BJ (cell line): ENCODE results near the gene WIPF3. TPM values are rescaled to one million over a fixed set of nuclear protein-coding genes. Genes with fewer than 3 reads are reported as not detected.

Experiments used
- CTCF ChIA-PET: fragments of 350-600 bp; formaldehyde crosslinking; extraction: SDS; loops from one replicate; lab custom pipeline; 2021; ENCODE audit warnings: antibody characterized with exemption, inconsistent platforms; lab: Yijun Ruan, JAX
- POLR2A ChIA-PET: fragments of 300-600 bp; sonication (Branson Sonifier 250); formaldehyde crosslinking; extraction: SDS; loops from one replicate; lab custom pipeline; 2021; ENCODE audit warnings: antibody characterized with exemption; lab: Charles Lee
- DNase-seq: peaks from one replicate; pipeline ENCODE4 v3.0.0-alpha.2; 2011; ENCODE audit warnings: low read depth
- H3K27me3 ChIP-seq: 2 replicates; pipeline ENCODE4 v1.6.0; 2011; ENCODE audit warnings: low read length; ENCODE audit not compliant: control insufficient read depth, insufficient read depth
- H3K36me3 ChIP-seq: 2 replicates; pipeline ENCODE4 v1.5.1; 2011; ENCODE audit warnings: low read length; ENCODE audit not compliant: control insufficient read depth, insufficient read depth
- H3K4me3 ChIP-seq: 2 replicates; pipeline ENCODE4 v1.5.1; 2011; ENCODE audit warnings: low read depth, mild to moderate bottlenecking, control low read depth, low read length
- CTCF ChIP-seq: IDR thresholded peaks from 2 replicates; pipeline ENCODE4 v1.5.1; 2011; ENCODE audit warnings: low read depth, mild to moderate bottlenecking, control low read depth, inconsistent platforms, low read length, moderate library complexity; ENCODE audit not compliant: insufficient read depth
- polyA plus RNA-seq: library from polyadenylated mRNA; depleted of rRNA; stranded (reverse); fragments of >200 nt; gene quantifications from 2 replicates; pipeline ENCODE4 v1.2.3, GENCODE V29; 2011

The WIPF3 gene
- polyA plus RNA-seq, 1 experiment = not detected

GRCh38 chr7:29898301-29898700 lies 92.0 kb downstream of the WIPF3 start:
- TF ChIP-seq CTCF = no peak
- POLR2A ChIA-PET = no interaction called here

GRCh38 chr7:29900745-29901144 lies 94.4 kb downstream of the WIPF3 start:
- ChIA-PET CTCF (no interaction called here), POLR2A (no interaction called here)
- Histone ChIP-seq H3K36me3 (no peaks in the 10 kb centered on the region), H3K4me3 (no peak overlapping the region), H3K27me3 (no peaks in the 10 kb centered on the region; the same call in 1 of the 2 replicates)
- TF ChIP-seq CTCF = no peak
- DNase-seq = no peak

More at GRCh38 chr7:29898301-29898700, 92.0 kb downstream of the WIPF3 start:
- no peak for DNase-seq
- Histone ChIP-seq H3K27me3 (peaks cover under 1% of the 10 kb centered on the region), H3K36me3 (no peaks in the 10 kb centered on the region), H3K4me3 (no peak overlapping the region)
- CTCF ChIA-PET = no interaction called here

GRCh38 chr7:29906200-29907022 lies 100.1 kb downstream of the WIPF3 start:
- Histone ChIP-seq H3K27me3 (no peaks in the 10 kb centered on the region), H3K36me3 (no peaks in the 10 kb centered on the region), H3K4me3 (no peak overlapping the region)
- ChIA-PET POLR2A (no interaction called here), CTCF (interaction anchor here (0.8 to 1.3 kb wide), 3 partner anchors 15 to 414 kb away, joined by 3 to 8 read pairs (median 4); no protein-coding TSS in a partner anchor)
- DNase-seq = no peak
- TF ChIP-seq CTCF = no peak

- Histone ChIP-seq H3K27me3 (no peaks in the 10 kb centered on the region), H3K4me3 (no peak overlapping the region), H3K36me3 (peaks cover 3% of the 10 kb centered on the region)
- TF ChIP-seq CTCF = no peak
- ChIA-PET POLR2A (no interaction called here), CTCF (no interaction called here)
- no peak for DNase-seq
Measured at GRCh38 chr7:29914180-29914579, 107.9 kb downstream of the WIPF3 start.

- Histone ChIP-seq H3K4me3 (no peak overlapping the region), H3K27me3 (no peaks in the 10 kb centered on the region), H3K36me3 (peaks cover 6% of the 10 kb centered on the region)
- POLR2A ChIA-PET = no interaction called here
- TF ChIP-seq CTCF = no peak
- peak; percentile 32 for DNase-seq
- CTCF ChIA-PET = interaction anchor here (0.9 to 1.0 kb wide), 2 partner anchors 30 to 159 kb away, joined by 3 read pairs; no protein-coding TSS in a partner anchor
Measured at GRCh38 chr7:29915481-29916215, 109.3 kb downstream of the WIPF3 start.
